ENCODE measurements around the gene KRT20. TPM values are rescaled to one million over a fixed set of nuclear protein-coding genes. Genes with fewer than 3 reads are reported as not detected.

The KRT20 gene
- total and polyA plus RNA-seq, 2 of the 13 experiments (the other 11 are each of a cell fraction or from before 2014, with no cell fraction given), result 0.13 to 0.20 TPM

- TF ChIP-seq KLF11 (CRISPR knock-in tag; IDR thresholded peaks at IDR 0.05) (no peak), ZNF530 (CRISPR knock-in tag; IDR thresholded peaks at IDR 0.05; ENCODE audit: low read depth) (no peak), ZNF841 (CRISPR knock-in tag; IDR thresholded peaks at IDR 0.05; ENCODE audit: borderline replicate concordance) (no peak), MAFF (IDR thresholded peaks at IDR 0.05; ENCODE audit: low read depth, low read length) (peak; percentile 11; the same call in 1 of the 2 replicates), KLF16 (CRISPR knock-in tag; IDR thresholded peaks at IDR 0.05) (peak in 1 of 2 experiments; percentile 64; a peak in 1 of 4 replicates), NR2F1 (CRISPR knock-in tag; IDR thresholded peaks at IDR 0.05) (0 out of 4 replicates have a peak, but pooled peaks of 1 of the 2 experiments have one; percentile 9), SMAD3 (CRISPR knock-in tag; IDR thresholded peaks at IDR 0.05) (peak; percentile 75; the same call in 1 of the 2 replicates), ZBTB43 (CRISPR knock-in tag; conservative IDR thresholded peaks at IDR 0.05) (no peak; the same call in 1 of the 2 replicates), ZNF34 (CRISPR knock-in tag; IDR thresholded peaks at IDR 0.05; ENCODE audit: borderline replicate concordance) (no peak), GATA4 (IDR thresholded peaks at IDR 0.05; ENCODE audit: borderline replicate concordance, low read depth) (no peak), ZNF224 (CRISPR knock-in tag; IDR thresholded peaks at IDR 0.05) (no peak), KDM6A (CRISPR knock-in tag; IDR thresholded peaks at IDR 0.05; ENCODE audit: low read depth) (no peak), TGIF2 (CRISPR knock-in tag; IDR thresholded peaks at IDR 0.05) (no peak), RERE (CRISPR knock-in tag; IDR thresholded peaks at IDR 0.05; ENCODE audit: low read depth) (no peak), ELF4 (CRISPR knock-in tag; IDR thresholded peaks at IDR 0.05; ENCODE audit: borderline replicate concordance) (no peak), SP140L (CRISPR knock-in tag; IDR thresholded peaks at IDR 0.05; ENCODE audit: borderline replicate concordance) (no peak)
- TF ChIP-seq, protein P1, sequence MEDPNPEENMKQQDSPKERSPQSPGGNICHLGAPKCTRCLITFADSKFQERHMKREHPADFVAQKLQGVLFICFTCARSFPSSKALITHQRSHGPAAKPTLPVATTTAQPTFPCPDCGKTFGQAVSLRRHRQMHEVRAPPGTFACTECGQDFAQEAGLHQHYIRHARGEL (CRISPR knock-in tag; IDR thresholded peaks at IDR 0.05), result no peak
- TF ChIP-seq, protein P2, sequence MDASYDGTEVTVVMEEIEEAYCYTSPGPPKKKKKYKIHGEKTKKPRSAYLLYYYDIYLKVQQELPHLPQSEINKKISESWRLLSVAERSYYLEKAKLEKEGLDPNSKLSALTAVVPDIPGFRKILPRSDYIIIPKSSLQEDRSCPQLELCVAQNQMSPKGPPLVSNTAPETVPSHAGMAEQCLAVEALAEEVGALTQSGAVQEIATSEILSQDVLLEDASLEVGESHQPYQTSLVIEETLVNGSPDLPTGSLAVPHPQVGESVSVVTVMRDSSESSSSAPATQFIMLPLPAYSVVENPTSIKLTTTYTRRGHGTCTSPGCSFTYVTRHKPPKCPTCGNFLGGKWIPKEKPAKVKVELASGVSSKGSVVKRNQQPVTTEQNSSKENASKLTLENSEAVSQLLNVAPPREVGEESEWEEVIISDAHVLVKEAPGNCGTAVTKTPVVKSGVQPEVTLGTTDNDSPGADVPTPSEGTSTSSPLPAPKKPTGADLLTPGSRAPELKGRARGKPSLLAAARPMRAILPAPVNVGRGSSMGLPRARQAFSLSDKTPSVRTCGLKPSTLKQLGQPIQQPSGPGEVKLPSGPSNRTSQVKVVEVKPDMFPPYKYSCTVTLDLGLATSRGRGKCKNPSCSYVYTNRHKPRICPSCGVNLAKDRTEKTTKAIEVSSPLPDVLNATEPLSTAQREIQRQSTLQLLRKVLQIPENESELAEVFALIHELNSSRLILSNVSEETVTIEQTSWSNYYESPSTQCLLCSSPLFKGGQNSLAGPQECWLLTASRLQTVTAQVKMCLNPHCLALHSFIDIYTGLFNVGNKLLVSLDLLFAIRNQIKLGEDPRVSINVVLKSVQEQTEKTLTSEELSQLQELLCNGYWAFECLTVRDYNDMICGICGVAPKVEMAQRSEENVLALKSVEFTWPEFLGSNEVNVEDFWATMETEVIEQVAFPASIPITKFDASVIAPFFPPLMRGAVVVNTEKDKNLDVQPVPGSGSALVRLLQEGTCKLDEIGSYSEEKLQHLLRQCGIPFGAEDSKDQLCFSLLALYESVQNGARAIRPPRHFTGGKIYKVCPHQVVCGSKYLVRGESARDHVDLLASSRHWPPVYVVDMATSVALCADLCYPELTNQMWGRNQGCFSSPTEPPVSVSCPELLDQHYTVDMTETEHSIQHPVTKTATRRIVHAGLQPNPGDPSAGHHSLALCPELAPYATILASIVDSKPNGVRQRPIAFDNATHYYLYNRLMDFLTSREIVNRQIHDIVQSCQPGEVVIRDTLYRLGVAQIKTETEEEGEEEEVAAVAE (CRISPR knock-in tag; IDR thresholded peaks at IDR 0.05; ENCODE audit: borderline replicate concordance), result no peak
Observed at GRCh38 chr17:40909351-40909750, 24.3 kb upstream of the KRT20 start (continued).

Data from HepG2 (cell line).